MM.1S (cell line): Measurements from ENCODE around the gene NTM.

Source experiments
- DNase-seq: peaks from one replicate; pipeline ENCODE4 v3.0.0-alpha.2; 2015
- H2AFZ ChIP-seq: fragments of 300-600 bp; sonication (generic); 2 replicates; pipeline ENCODE4 v1.6.0; 2016; ENCODE audit warnings: antibody characterized with exemption, low read length
- H3F3A ChIP-seq: fragments of 300-600 bp; sonication (generic); 2 replicates; pipeline ENCODE4 v1.6.1; 2016; ENCODE audit warnings: mild to moderate bottlenecking, antibody characterized with exemption, low read length, moderate library complexity, mixed read lengths; ENCODE audit not compliant: insufficient read depth
- H3K27ac ChIP-seq: fragments of 300-600 bp; sonication (generic); 2 replicates; pipeline ENCODE4 v1.5.1; 2016; ENCODE audit warnings: mild to moderate bottlenecking, low read length
- H3K27me3 ChIP-seq: fragments of 300-600 bp; sonication (generic); replicated peaks from 2 replicates; pipeline ENCODE4 v1.6.0; 2016; ENCODE audit warnings: low read length; ENCODE audit not compliant: insufficient read depth
- H3K36me3 ChIP-seq: fragments of 300-600 bp; sonication (generic); replicated peaks from 2 replicates; pipeline ENCODE4 v1.6.1; 2016; ENCODE audit warnings: mild to moderate bottlenecking, low read length, mixed read lengths; ENCODE audit not compliant: insufficient read depth
- H3K4me1 ChIP-seq: fragments of 300-600 bp; sonication (generic); 2 replicates; pipeline ENCODE4 v1.6.1; 2016; ENCODE audit warnings: low read length, mixed read lengths
- H3K4me2 ChIP-seq: fragments of 300-600 bp; sonication (generic); 2 replicates; pipeline ENCODE4 v1.6.0; 2016; ENCODE audit warnings: low read depth, low read length
- H3K4me3 ChIP-seq: fragments of 300-600 bp; sonication (generic); 2 replicates; pipeline ENCODE4 v1.5.1; 2016; ENCODE audit warnings: low read length, mixed read lengths
- H3K79me2 ChIP-seq: fragments of 300-600 bp; sonication (generic); 2 replicates; pipeline ENCODE4 v1.6.1; 2016; ENCODE audit warnings: mixed run types, low read length, mixed read lengths
- H3K9ac ChIP-seq: fragments of 300-600 bp; sonication (generic); 2 replicates; pipeline ENCODE4 v1.6.1; 2016; ENCODE audit warnings: low read length, mixed read lengths
- H3K9me2 ChIP-seq: fragments of 300-600 bp; sonication (generic); replicated peaks from 2 replicates; pipeline ENCODE4 v1.6.1; 2016; ENCODE audit warnings: mild to moderate bottlenecking, low read length, mixed read lengths; ENCODE audit not compliant: insufficient read depth
- H3K9me3 ChIP-seq: fragments of 300-600 bp; sonication (generic); replicated peaks from 2 replicates; pipeline ENCODE4 v1.6.1; 2016; ENCODE audit warnings: mild to moderate bottlenecking, low read length, mixed read lengths; ENCODE audit not compliant: insufficient read depth
- H4K20me1 ChIP-seq: fragments of 300-600 bp; sonication (generic); 2 replicates; pipeline ENCODE4 v1.6.1; 2016; ENCODE audit warnings: mild to moderate bottlenecking, low read length, moderate library complexity, mixed read lengths; ENCODE audit not compliant: insufficient read depth
- EZH2 ChIP-seq: fragments of 300-600 bp; sonication (generic); optimal IDR thresholded peaks from 2 replicates; pipeline ENCODE3; 2017; ENCODE audit warnings: low read depth, mild to moderate bottlenecking, antibody characterized with exemption, low read length, mixed read lengths
- EZH2phosphoT487 ChIP-seq: fragments of 300-600 bp; sonication (generic); IDR thresholded peaks from 2 replicates; pipeline ENCODE4 v1.6.1; 2018; ENCODE audit warnings: antibody characterized with exemption, low read length
- TF ChIP-seq, protein P1 (sequence below): fragments of 300-600 bp; sonication (generic); IDR thresholded peaks from 2 replicates; pipeline ENCODE4 v1.5.1; 2016; ENCODE audit warnings: antibody characterized with exemption, low read length, mixed read lengths

Gene NTM

DNA sequence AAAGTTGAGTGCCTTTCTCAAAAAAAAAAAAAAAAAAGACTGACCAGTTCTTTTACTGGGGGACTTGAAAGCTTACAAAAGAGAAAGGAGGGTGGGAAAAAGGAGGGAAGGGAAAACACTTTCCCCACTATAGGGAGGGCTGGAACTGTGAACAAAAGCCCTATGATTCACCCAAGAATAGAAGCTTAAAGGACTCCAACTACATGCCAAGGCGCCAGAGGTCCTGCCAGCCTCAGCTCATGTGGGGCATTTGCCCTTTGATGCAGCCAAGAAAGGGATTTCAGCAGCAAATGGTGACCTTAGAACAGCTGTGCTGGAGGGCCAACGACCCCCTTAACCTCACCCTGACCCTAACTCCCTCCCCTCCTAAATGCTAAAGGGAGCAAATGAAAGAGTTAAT lies 160.0 kb downstream of the NTM start:
- Histone ChIP-seq H4K20me1 (no peaks in the 10 kb centered on the region), H3F3A (no peaks in the 10 kb centered on the region), H3K79me2 (no peaks in the 10 kb centered on the region), H3K4me1 (no peaks in the 10 kb centered on the region), H3K9ac (no peak overlapping the region), H3K9me2 (no peaks in the 10 kb centered on the region), H3K27me3 (no peaks in the 10 kb centered on the region), H3K4me2 (no peak overlapping the region), H3K9me3 (no peaks in the 10 kb centered on the region), H3K27ac (no peak overlapping the region), H2AFZ (no peak overlapping the region), H3K4me3 (no peak overlapping the region), H3K36me3 (no peaks in the 10 kb centered on the region)
- TF ChIP-seq, protein P1, sequence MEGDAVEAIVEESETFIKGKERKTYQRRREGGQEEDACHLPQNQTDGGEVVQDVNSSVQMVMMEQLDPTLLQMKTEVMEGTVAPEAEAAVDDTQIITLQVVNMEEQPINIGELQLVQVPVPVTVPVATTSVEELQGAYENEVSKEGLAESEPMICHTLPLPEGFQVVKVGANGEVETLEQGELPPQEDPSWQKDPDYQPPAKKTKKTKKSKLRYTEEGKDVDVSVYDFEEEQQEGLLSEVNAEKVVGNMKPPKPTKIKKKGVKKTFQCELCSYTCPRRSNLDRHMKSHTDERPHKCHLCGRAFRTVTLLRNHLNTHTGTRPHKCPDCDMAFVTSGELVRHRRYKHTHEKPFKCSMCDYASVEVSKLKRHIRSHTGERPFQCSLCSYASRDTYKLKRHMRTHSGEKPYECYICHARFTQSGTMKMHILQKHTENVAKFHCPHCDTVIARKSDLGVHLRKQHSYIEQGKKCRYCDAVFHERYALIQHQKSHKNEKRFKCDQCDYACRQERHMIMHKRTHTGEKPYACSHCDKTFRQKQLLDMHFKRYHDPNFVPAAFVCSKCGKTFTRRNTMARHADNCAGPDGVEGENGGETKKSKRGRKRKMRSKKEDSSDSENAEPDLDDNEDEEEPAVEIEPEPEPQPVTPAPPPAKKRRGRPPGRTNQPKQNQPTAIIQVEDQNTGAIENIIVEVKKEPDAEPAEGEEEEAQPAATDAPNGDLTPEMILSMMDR: no peak
- TF ChIP-seq EZH2 (no peak), EZH2phosphoT487 (no peak)
- no peak for DNase-seq

DNA sequence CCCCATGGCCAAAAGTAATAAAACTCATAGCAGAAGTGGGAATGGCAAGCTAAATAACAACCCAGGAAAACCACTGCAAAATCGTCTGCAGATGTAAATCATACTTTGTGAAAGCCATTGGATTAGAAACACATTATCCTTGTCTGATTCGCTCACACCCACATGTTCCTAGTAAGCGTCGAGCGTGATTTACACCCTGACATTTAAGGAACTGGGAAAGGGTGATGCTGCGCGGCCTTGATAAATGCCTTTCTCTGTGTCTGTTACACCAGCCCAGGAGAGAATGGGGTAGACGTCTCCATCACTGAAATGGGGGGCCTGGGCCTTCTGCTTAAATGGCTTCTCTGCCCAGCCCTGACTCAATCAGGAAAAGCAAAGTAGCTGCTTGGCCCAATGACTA lies 162.7 kb downstream of the NTM start:
- H3K9ac ChIP-seq: no peak overlapping the region
- H3F3A ChIP-seq: no peaks in the 10 kb centered on the region
- H3K9me2 ChIP-seq: no peaks in the 10 kb centered on the region
- no peaks in the 10 kb centered on the region for H3K79me2 ChIP-seq
- H3K4me1 ChIP-seq: no peaks in the 10 kb centered on the region
- no peaks in the 10 kb centered on the region for H3K27me3 ChIP-seq
- no peak for DNase-seq
- H2AFZ ChIP-seq: no peak overlapping the region
- TF ChIP-seq, protein P1: no peak
- TF ChIP-seq EZH2phosphoT487 (no peak), EZH2 (no peak)
- H3K4me2 ChIP-seq: no peak overlapping the region
- H3K27ac ChIP-seq: no peak overlapping the region
- no peaks in the 10 kb centered on the region for H3K36me3 ChIP-seq
- no peaks in the 10 kb centered on the region for H4K20me1 ChIP-seq
- no peak overlapping the region for H3K4me3 ChIP-seq
- H3K9me3 ChIP-seq: no peaks in the 10 kb centered on the region

DNA sequence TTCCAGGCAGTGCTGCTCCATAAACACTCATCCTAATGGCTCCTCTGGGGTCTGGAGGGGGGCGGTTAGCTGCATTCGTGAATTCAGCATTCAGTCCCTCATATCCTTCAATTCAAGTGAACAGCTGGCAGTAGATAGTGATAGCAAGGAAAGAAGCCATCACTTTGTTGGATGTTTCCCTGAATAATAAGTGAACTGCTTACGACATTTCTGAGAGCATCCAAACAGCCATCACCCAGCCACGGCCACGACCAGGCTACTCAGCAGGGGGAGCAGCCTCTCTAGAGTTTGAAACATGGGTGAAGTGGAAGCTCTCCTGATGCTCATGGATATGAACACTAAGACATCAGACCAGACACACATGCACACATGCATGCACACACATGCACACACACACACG lies 163.6 kb downstream of the NTM start:
- no peaks in the 10 kb centered on the region for H3F3A ChIP-seq
- no peaks in the 10 kb centered on the region for H3K4me1 ChIP-seq
- no peak overlapping the region for H3K9ac ChIP-seq
- H2AFZ ChIP-seq: no peak overlapping the region
- no peaks in the 10 kb centered on the region for H3K79me2 ChIP-seq
- H3K36me3 ChIP-seq: no peaks in the 10 kb centered on the region
- H3K4me3 ChIP-seq: no peak overlapping the region
- no peaks in the 10 kb centered on the region for H3K27me3 ChIP-seq
- no peak for DNase-seq
- no peak overlapping the region for H3K4me2 ChIP-seq
- H3K27ac ChIP-seq: no peak overlapping the region
- no peaks in the 10 kb centered on the region for H4K20me1 ChIP-seq
- no peaks in the 10 kb centered on the region for H3K9me2 ChIP-seq
- no peak for TF ChIP-seq EZH2phosphoT487
- no peak for TF ChIP-seq EZH2
- TF ChIP-seq, protein P1: no peak
- no peaks in the 10 kb centered on the region for H3K9me3 ChIP-seq
